GM12872 (cell line): ENCODE measurements around the gene KCNQ1.

Experiments
- CTCF ChIP-seq: IDR thresholded peaks from 3 replicates; pipeline ENCODE4 v1.5.1; 2011; ENCODE audit warnings: low read depth, mild to moderate bottlenecking, low read length, moderate library complexity; ENCODE audit not compliant: insufficient read depth

KCNQ1 gene

GRCh38 chr11:2737226-2737590 is 292.4 kb downstream of the KCNQ1 start:
- TF ChIP-seq CTCF: no peak

- no peak for TF ChIP-seq CTCF
These were observed 293.1 kb downstream of the KCNQ1 start for GRCh38 chr11:2737866-2738265.

DNA sequence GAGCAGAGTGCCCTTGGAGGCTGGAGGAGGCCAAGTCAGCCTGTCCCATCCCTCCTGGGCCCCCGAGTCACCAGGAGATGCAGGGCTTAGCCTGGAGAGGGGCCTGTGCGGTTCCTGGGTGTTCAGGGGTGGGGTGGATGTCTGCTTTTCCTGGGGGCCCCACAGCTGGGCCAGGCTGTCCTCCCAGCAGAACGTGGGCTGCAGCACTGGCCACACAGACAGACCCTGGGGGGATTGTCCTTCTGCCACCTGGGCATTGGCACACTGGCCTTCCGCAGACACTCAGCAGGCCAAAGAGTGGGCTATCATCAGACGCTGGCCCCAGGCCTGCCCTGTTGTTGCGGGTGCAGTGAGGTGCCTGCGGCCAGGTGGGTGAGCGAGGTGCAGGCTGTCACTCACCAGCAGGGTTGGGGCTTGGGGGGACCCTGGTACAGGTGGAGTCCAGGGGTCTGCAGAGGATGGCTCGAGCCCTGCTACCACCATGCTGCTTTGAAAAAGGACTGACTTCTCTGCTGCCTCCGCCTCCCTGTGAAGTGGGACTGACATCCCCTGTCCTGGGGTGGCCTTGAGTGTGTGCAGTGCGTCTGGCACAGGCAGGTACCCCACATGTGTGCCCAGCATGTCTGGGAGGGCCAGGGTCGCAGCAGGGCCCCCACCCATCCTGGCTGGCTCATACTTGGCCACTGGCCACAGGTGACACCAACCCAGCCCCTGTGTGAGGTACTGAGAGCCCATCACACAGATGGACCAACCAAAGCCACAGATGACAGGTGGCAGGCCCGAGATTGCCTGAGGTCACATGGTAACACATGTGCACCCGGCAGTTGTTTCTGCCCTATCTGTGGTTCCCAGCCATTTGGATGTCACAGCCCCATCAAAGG is 294.0 kb downstream of the KCNQ1 start:
- no peak for TF ChIP-seq CTCF

DNA sequence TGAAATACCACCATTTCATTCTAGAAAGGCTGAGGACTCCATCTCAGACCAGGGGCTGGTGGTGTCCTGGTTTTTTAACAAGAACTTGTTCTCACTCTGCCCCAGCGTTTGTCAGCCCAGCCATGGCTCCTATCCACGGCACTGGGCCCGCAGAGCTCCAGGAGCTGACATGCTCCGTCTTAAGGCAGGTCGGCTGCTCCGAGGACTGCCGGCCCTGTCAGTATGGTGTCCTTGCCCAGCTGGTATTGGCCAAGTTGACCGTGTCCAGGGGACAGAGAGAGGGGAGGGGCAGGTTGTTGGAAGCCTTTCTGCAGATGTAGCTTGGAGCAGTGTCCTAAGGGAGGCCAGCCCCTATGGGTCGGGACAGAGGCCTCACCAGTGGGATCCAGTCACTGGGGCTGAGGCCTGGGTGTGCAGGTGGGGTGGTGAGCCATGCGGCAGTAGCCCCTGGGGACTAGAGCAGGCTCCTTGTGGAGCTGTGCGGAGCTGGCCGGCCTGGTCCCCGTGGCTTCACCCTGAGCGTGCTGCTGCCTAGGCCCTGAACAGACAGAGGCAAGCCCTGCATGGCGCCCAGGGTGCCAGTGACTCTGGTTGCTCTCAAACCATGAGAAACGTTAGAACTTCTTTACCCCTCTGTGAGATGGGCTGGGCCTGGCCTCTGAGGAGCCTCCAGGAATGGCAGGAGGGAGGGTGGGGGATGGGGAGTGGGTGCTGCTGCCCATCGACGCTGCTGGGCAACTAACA is 294.9 kb downstream of the KCNQ1 start:
- no peak for TF ChIP-seq CTCF

- TF ChIP-seq CTCF: no peak
These were observed 295.6 kb downstream of the KCNQ1 start for GRCh38 chr11:2740275-2740940.

GRCh38 chr11:2741006-2741376 is 296.2 kb downstream of the KCNQ1 start:
- TF ChIP-seq CTCF: no peak
